ENCODE data around the gene TNFRSF18.

DNA sequence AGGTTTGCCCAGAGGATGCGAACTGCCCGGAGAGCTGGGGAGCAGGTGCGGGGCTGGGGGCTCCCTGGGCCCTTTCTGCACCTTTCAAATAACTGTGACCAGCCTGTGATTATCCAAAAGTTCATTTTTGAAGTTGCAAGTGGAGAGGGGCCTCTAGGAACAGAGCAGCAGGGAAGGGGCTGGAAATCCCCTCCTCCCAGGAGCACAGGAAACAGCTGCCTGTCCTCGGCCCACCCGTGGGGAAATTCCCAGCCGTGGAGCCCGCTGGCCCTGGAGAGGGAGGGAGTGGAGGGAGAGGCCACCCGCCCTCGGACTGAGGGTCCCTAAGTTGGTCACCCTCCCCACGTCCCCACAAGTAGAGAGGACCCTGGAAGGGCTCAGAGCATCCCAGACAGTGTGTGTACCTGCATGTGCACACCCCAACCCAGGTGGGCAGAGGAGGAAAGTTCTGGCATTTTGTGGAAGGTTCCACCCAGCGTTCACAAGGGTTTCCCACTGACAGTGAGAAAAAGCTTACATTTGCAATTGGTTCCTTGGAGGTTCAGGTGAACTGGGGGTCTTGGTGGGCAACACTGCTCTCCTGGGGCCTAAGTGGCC is 8.8 kb upstream of the TNFRSF18 start:
- TF ChIP-seq, protein P1, sequence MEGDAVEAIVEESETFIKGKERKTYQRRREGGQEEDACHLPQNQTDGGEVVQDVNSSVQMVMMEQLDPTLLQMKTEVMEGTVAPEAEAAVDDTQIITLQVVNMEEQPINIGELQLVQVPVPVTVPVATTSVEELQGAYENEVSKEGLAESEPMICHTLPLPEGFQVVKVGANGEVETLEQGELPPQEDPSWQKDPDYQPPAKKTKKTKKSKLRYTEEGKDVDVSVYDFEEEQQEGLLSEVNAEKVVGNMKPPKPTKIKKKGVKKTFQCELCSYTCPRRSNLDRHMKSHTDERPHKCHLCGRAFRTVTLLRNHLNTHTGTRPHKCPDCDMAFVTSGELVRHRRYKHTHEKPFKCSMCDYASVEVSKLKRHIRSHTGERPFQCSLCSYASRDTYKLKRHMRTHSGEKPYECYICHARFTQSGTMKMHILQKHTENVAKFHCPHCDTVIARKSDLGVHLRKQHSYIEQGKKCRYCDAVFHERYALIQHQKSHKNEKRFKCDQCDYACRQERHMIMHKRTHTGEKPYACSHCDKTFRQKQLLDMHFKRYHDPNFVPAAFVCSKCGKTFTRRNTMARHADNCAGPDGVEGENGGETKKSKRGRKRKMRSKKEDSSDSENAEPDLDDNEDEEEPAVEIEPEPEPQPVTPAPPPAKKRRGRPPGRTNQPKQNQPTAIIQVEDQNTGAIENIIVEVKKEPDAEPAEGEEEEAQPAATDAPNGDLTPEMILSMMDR (IDR thresholded peaks at IDR 0.05), result no peak
- no peak for TF ChIP-seq POLR2A (IDR thresholded peaks at IDR 0.05)
- TF ChIP-seq POLR2AphosphoS5 (IDR thresholded peaks at IDR 0.05), result no peak
- TF ChIP-seq EP300 (IDR thresholded peaks at IDR 0.05), result no peak
